OCI-LY7 (cell line): ENCODE data around the gene ARHGEF16. TPM values are rescaled to one million over a fixed set of nuclear protein-coding genes. Genes with fewer than 3 reads are reported as not detected.

Experiments used
- BruUV-seq: library from RNA; stranded (reverse); fragments of 400-500 nt; replicated peaks from 2 replicates; lab custom pipeline; 2021; lab: Mats Ljungman, UMichigan
- CTCF ChIA-PET: fragments of 300-600 bp; sonication (Branson Sonifier 250); formaldehyde crosslinking; loops from one replicate; lab custom pipeline; 2022; ENCODE audit warnings: antibody characterized with exemption; ENCODE audit not compliant: unreplicated experiment; lab: Charles Lee
- POLR2A ChIA-PET: fragments of 300-600 bp; sonication (Branson Sonifier 250); formaldehyde crosslinking; loops from one replicate; lab custom pipeline; 2022; ENCODE audit warnings: antibody characterized with exemption; lab: Charles Lee
- DNase-seq: peaks from one replicate; pipeline ENCODE4 v3.0.0-alpha.2; 2015; ENCODE audit warnings: low spot score
- H2AFZ ChIP-seq: fragments of 200-600 bp; sonication (generic), shearing (Covaris generic); 2 replicates; pipeline ENCODE4 v1.6.1; 2014; ENCODE audit warnings: mild to moderate bottlenecking, antibody characterized with exemption, low read length, moderate library complexity
- H3K27ac ChIP-seq: fragments of 200-600 bp; sonication (generic); 2 replicates; pipeline ENCODE4 v1.5.1; 2014; ENCODE audit warnings: mixed run types, low read depth, mild to moderate bottlenecking, moderate library complexity, low read length, inconsistent platforms; ENCODE audit not compliant: poor library complexity, severe bottlenecking
- H3K36me3 ChIP-seq: fragments of 200-600 bp; sonication (generic); 2 replicates; pipeline ENCODE4 v1.6.1; 2014; ENCODE audit warnings: mild to moderate bottlenecking, antibody characterized with exemption, low read length, moderate library complexity, mixed read lengths; ENCODE audit not compliant: insufficient read depth
- H3K4me1 ChIP-seq: fragments of 200-600 bp; sonication (generic); 2 replicates; pipeline ENCODE4 v1.5.1; 2014; ENCODE audit warnings: mild to moderate bottlenecking, low read length; ENCODE audit not compliant: insufficient read depth, poor library complexity, severe bottlenecking
- H3K4me2 ChIP-seq: fragments of 200-600 bp; sonication (generic); 2 replicates; pipeline ENCODE4 v1.6.1; 2014; ENCODE audit warnings: mild to moderate bottlenecking, low read length
- H3K4me3 ChIP-seq: fragments of 200-600 bp; sonication (generic); 2 replicates; pipeline ENCODE4 v1.5.1; 2014; ENCODE audit warnings: mild to moderate bottlenecking, low read depth, low read length; ENCODE audit not compliant: poor library complexity, severe bottlenecking
- H3K79me2 ChIP-seq: fragments of 200-600 bp; sonication (generic); 2 replicates; pipeline ENCODE4 v1.6.1; 2016; ENCODE audit warnings: low read depth, mild to moderate bottlenecking, low read length, moderate library complexity, mixed read lengths; ENCODE audit not compliant: insufficient read depth
- H3K9me2 ChIP-seq: fragments of 200-600 bp; sonication (generic); 2 replicates; pipeline ENCODE4 v1.6.1; 2016; ENCODE audit warnings: mild to moderate bottlenecking, low read length, mixed read lengths; ENCODE audit not compliant: insufficient read depth
- H3K9me3 ChIP-seq: fragments of 200-600 bp; sonication (generic); 2 replicates; pipeline ENCODE4 v1.6.1; 2014; ENCODE audit warnings: mild to moderate bottlenecking, mixed run types, low read length, mixed read lengths
- H4K20me1 ChIP-seq: fragments of 200-600 bp; sonication (generic); 2 replicates; pipeline ENCODE4 v1.6.1; 2014; ENCODE audit warnings: mild to moderate bottlenecking, antibody characterized with exemption, low read length, moderate library complexity, mixed read lengths; ENCODE audit not compliant: insufficient read depth
- CTCF ChIP-seq: fragments of 200-600 bp; sonication (generic); conservative IDR thresholded peaks from 2 replicates; pipeline ENCODE4 v1.5.1; 2014; ENCODE audit warnings: mild to moderate bottlenecking, antibody characterized with exemption, low read length, moderate library complexity, mixed read lengths
- EZH2phosphoT487 ChIP-seq: fragments of 200-600 bp; sonication (generic); IDR thresholded peaks from 2 replicates; pipeline ENCODE4 v1.6.1; 2018; ENCODE audit warnings: low read depth, borderline replicate concordance, mild to moderate bottlenecking, mixed run types, antibody characterized with exemption, low read length, moderate library complexity, mixed read lengths
- intact Hi-C: fragments of 100-400 bp; cut with micrococcal nuclease; formaldehyde crosslinking; loops from one replicate; pipeline ENCODE4 v1.10.0; 2022; ENCODE audit not compliant: unreplicated experiment
- total RNA-seq, 2 experiments: library from RNA; depleted of rRNA in 1 of 2; stranded (reverse); fragments of >200 nt in 1 of 2; shearing (Covaris generic) in 1 of 2; gene quantifications; 2 replicates each; pipeline ENCODE4 v1.2.3, GENCODE V29; 2014 to 2022

ARHGEF16 gene
- total RNA-seq, 2 experiments from 2014 or later = not detected

GRCh38 chr1:3459940-3460671 lies 5.6 kb downstream of the ARHGEF16 start:
- Histone ChIP-seq H3K9me3 (no peaks in the 10 kb centered on the region), H2AFZ (no peak overlapping the region), H3K4me1 (no peaks in the 10 kb centered on the region), H3K79me2 (no peaks in the 10 kb centered on the region), H3K4me3 (no peak overlapping the region), H3K27ac (no peak overlapping the region), H3K9me2 (no peaks in the 10 kb centered on the region), H3K36me3 (no peaks in the 10 kb centered on the region), H3K4me2 (no peak overlapping the region), H4K20me1 (no peaks in the 10 kb centered on the region)
- no peak for DNase-seq
- POLR2A ChIA-PET = no interaction called here
- intact Hi-C loops = no loop called here
- TF ChIP-seq EZH2phosphoT487 (no peak), CTCF (no peak)
- CTCF ChIA-PET = no interaction called here
- no TSS peak for BruUV-seq

- CTCF ChIA-PET = no interaction called here
- no TSS peak for BruUV-seq
- H3K9me2 ChIP-seq = no peaks in the 10 kb centered on the region
- TF ChIP-seq CTCF (no peak), EZH2phosphoT487 (no peak)
- H3K36me3 ChIP-seq = no peaks in the 10 kb centered on the region
- intact Hi-C loops = no loop called here
- DNase-seq = no peak
- H2AFZ ChIP-seq = no peak overlapping the region
- no peaks in the 10 kb centered on the region for H3K79me2 ChIP-seq
- no peaks in the 10 kb centered on the region for H4K20me1 ChIP-seq
- no peaks in the 10 kb centered on the region for H3K4me1 ChIP-seq
- H3K4me2 ChIP-seq = no peak overlapping the region
- no peak overlapping the region for H3K27ac ChIP-seq
- POLR2A ChIA-PET = no interaction called here
- no peak overlapping the region for H3K4me3 ChIP-seq
- no peaks in the 10 kb centered on the region for H3K9me3 ChIP-seq
Measured at GRCh38 chr1:3460672-3461131, 6.2 kb downstream of the ARHGEF16 start.

GRCh38 chr1:3461238-3461933 lies 6.9 kb downstream of the ARHGEF16 start:
- H3K4me1 ChIP-seq = no peaks in the 10 kb centered on the region
- H3K36me3 ChIP-seq = no peaks in the 10 kb centered on the region
- no peak overlapping the region for H2AFZ ChIP-seq
- H3K4me3 ChIP-seq = no peak overlapping the region
- H4K20me1 ChIP-seq = no peaks in the 10 kb centered on the region
- CTCF ChIA-PET = no interaction called here
- DNase-seq = no peak
- H3K79me2 ChIP-seq = no peaks in the 10 kb centered on the region
- no TSS peak for BruUV-seq
- no peak for TF ChIP-seq EZH2phosphoT487
- TF ChIP-seq CTCF = no peak
- intact Hi-C loops = no loop called here
- H3K4me2 ChIP-seq = no peak overlapping the region
- POLR2A ChIA-PET = no interaction called here
- H3K27ac ChIP-seq = no peak overlapping the region
- no peaks in the 10 kb centered on the region for H3K9me2 ChIP-seq
- H3K9me3 ChIP-seq = no peaks in the 10 kb centered on the region
